SK-N-SH treated with all-trans-retinoic acid at 6 μM for 48 hours (cell line): ENCODE data around the gene ZNF346.

ENCODE experiments used
- ARNTL ChIP-seq: fragments of 450-650 bp; formaldehyde crosslinking; IDR thresholded peaks from 2 replicates; pipeline ENCODE4 v1.5.0; 2020; ENCODE audit warnings: low read depth, mild to moderate bottlenecking, moderate library complexity, borderline replicate concordance
- POU6F1 ChIP-seq: fragments of 250-450 bp; sonication (Bioruptor Pico); IDR thresholded peaks from 2 replicates; pipeline ENCODE4 v1.8.0; 2021; ENCODE audit warnings: low read depth, mild to moderate bottlenecking, moderate library complexity, borderline replicate concordance
- RARB ChIP-seq: fragments of 250-450 bp; sonication (Bioruptor Pico); IDR thresholded peaks from 2 replicates; pipeline ENCODE4 v1.8.0; 2021; ENCODE audit warnings: mild to moderate bottlenecking, moderate library complexity
- TCF4 ChIP-seq: fragments of 250-450 bp; sonication (Bioruptor Pico); IDR thresholded peaks from 2 replicates; pipeline ENCODE4 v1.8.0; 2021; ENCODE audit warnings: mild to moderate bottlenecking, moderate library complexity, borderline replicate concordance
- TOX ChIP-seq: fragments of 250-450 bp; sonication (Bioruptor Pico); IDR thresholded peaks from 2 replicates; pipeline ENCODE4 v1.8.0; 2021; ENCODE audit warnings: mild to moderate bottlenecking, moderate library complexity, borderline replicate concordance
- ZC3H10 ChIP-seq: fragments of 250-450 bp; sonication (Bioruptor Pico); IDR thresholded peaks from 2 replicates; pipeline ENCODE4 v1.5.1; 2021; ENCODE audit warnings: mild to moderate bottlenecking, moderate library complexity
- ZFP30 ChIP-seq: fragments of 450-650 bp; formaldehyde crosslinking; IDR thresholded peaks from 2 replicates; pipeline ENCODE4 v1.5.0; 2022; ENCODE audit warnings: mild to moderate bottlenecking, moderate library complexity
- ZNF565 ChIP-seq: fragments of 450-650 bp; formaldehyde crosslinking; conservative IDR thresholded peaks from 2 replicates; pipeline ENCODE4 v1.5.0; 2020; ENCODE audit warnings: low read depth, mild to moderate bottlenecking, moderate library complexity

GRCh38 chr5:177024559-177024958 lies 2.1 kb downstream of the ZNF346 start:
- TF ChIP-seq ZFP30 (CRISPR knock-in tag): no peak
- TF ChIP-seq TCF4 (CRISPR knock-in tag): no peak
- TF ChIP-seq ZC3H10 (CRISPR knock-in tag): no peak
- TF ChIP-seq ARNTL: no peak
- TF ChIP-seq ZNF565 (CRISPR knock-in tag): no peak
- TF ChIP-seq POU6F1: no peak
- no peak for TF ChIP-seq TOX (CRISPR knock-in tag)
- TF ChIP-seq RARB (CRISPR knock-in tag): no peak
